NK-92 (cell line): ENCODE measurements around the gene MRPL48.

Source experiments
- DNase-seq: peaks from one replicate; lab custom pipeline; 2025; ENCODE audit not compliant: unreplicated experiment; lab: John Stamatoyannopoulos, UW

The MRPL48 gene

GRCh38 chr11:73888244-73888643 is 100.6 kb downstream of the MRPL48 start:
- no peak for DNase-seq

- no peak for DNase-seq
Measured at GRCh38 chr11:73889019-73889418, 101.3 kb downstream of the MRPL48 start.

- DNase-seq = no peak
Measured at GRCh38 chr11:73889536-73889935, 101.9 kb downstream of the MRPL48 start.

GRCh38 chr11:73893041-73893440 is 105.4 kb downstream of the MRPL48 start:
- no peak for DNase-seq

GRCh38 chr11:73894725-73895335 is 107.2 kb downstream of the MRPL48 start:
- no peak for DNase-seq

GRCh38 chr11:73902303-73902702 is 114.6 kb downstream of the MRPL48 start:
- no peak for DNase-seq

- no peak for DNase-seq
Measured at GRCh38 chr11:73907191-73907590, 119.5 kb downstream of the MRPL48 start.

- DNase-seq = no peak
Measured at GRCh38 chr11:73912026-73912425, 124.4 kb downstream of the MRPL48 start.

GRCh38 chr11:73913472-73913871 is 125.8 kb downstream of the MRPL48 start:
- DNase-seq = no peak

- no peak for DNase-seq
Measured at GRCh38 chr11:73914284-73914683, 126.6 kb downstream of the MRPL48 start.
